GM23248 (cell line): ENCODE results near the gene SMARCAL1. TPM values are rescaled to one million over a fixed set of nuclear protein-coding genes. Genes with fewer than 3 reads are reported as not detected.

Source experiments
- DNase-seq: peaks from one replicate; pipeline ENCODE4 v3.0.0-alpha.2; 2015
- H2AFZ ChIP-seq: fragments of 200-600 bp; sonication (generic); 2 replicates; pipeline ENCODE4 v1.6.1; 2016; ENCODE audit warnings: antibody characterized with exemption
- H3F3A ChIP-seq: fragments of 200-600 bp; sonication (generic); 2 replicates; pipeline ENCODE4 v1.6.1; 2016; ENCODE audit warnings: mild to moderate bottlenecking, antibody characterized with exemption, mixed run types; ENCODE audit not compliant: insufficient read depth
- H3K27ac ChIP-seq: fragments of 200-600 bp; sonication (generic); 2 replicates; pipeline ENCODE4 v1.5.1; 2016; ENCODE audit warnings: mild to moderate bottlenecking
- H3K27me3 ChIP-seq: fragments of 200-600 bp; sonication (generic); replicated peaks from 2 replicates; pipeline ENCODE4 v1.6.1; 2016; ENCODE audit warnings: mild to moderate bottlenecking; ENCODE audit not compliant: insufficient read depth
- H3K36me3 ChIP-seq: fragments of 200-600 bp; sonication (generic); 2 replicates; pipeline ENCODE4 v1.6.1; 2016; ENCODE audit warnings: low read depth, mild to moderate bottlenecking
- H3K4me1 ChIP-seq: fragments of 200-600 bp; sonication (generic); 2 replicates; pipeline ENCODE4 v1.6.1; 2016; ENCODE audit warnings: mild to moderate bottlenecking; ENCODE audit not compliant: insufficient read depth
- H3K4me2 ChIP-seq: fragments of 200-600 bp; sonication (generic); one replicate; pipeline ENCODE4 v1.6.1; 2016; ENCODE audit warnings: mild to moderate bottlenecking; ENCODE audit not compliant: unreplicated experiment
- H3K4me3 ChIP-seq: fragments of 200-600 bp; sonication (generic); 2 replicates; pipeline ENCODE4 v1.5.1; 2016; ENCODE audit warnings: mild to moderate bottlenecking
- H3K79me2 ChIP-seq: fragments of 200-600 bp; sonication (generic); 2 replicates; pipeline ENCODE4 v1.6.1; 2016; ENCODE audit warnings: mild to moderate bottlenecking; ENCODE audit not compliant: insufficient read depth
- H3K9ac ChIP-seq: fragments of 200-600 bp; sonication (generic); 2 replicates; pipeline ENCODE4 v1.6.1; 2016; ENCODE audit warnings: mild to moderate bottlenecking
- H3K9me2 ChIP-seq: fragments of 200-600 bp; sonication (generic); 2 replicates; pipeline ENCODE4 v1.6.1; 2016; ENCODE audit warnings: mixed run types, mild to moderate bottlenecking, moderate library complexity; ENCODE audit not compliant: insufficient read depth
- H3K9me3 ChIP-seq: fragments of 200-600 bp; sonication (generic); one replicate; pipeline ENCODE4 v1.6.1; 2017; ENCODE audit warnings: low read depth
- H4K20me1 ChIP-seq: fragments of 200-600 bp; sonication (generic); 2 replicates; pipeline ENCODE4 v1.6.0; 2016; ENCODE audit not compliant: insufficient read depth
- EZH2 ChIP-seq: fragments of 200-600 bp; sonication (generic); IDR thresholded peaks from 2 replicates; pipeline ENCODE4 v1.6.1; 2018; ENCODE audit warnings: antibody characterized with exemption, mild to moderate bottlenecking; ENCODE audit not compliant: insufficient read depth, poor library complexity, severe bottlenecking
- EZH2phosphoT487 ChIP-seq: fragments of 200-600 bp; sonication (generic); IDR thresholded peaks from 2 replicates; pipeline ENCODE4 v1.6.1; 2018; ENCODE audit warnings: antibody characterized with exemption, moderate library complexity, mild to moderate bottlenecking, low read depth; ENCODE audit not compliant: insufficient read depth
- WGBS, 2 experiments: methylation state at CpG; one replicate each; pipeline ENCODE4 v1.1.6; 2015 to 2017; ENCODE audit warnings: low lambda C conversion rate in 2 of 2, low coverage in 1 of 2; ENCODE audit errors: missing lambda C conversion rate in 2 of 2; 5-methylcytosine and 5-hydroxymethylcytosine counted together
- in situ Hi-C: fragments of 300-500 bp; cut with MboI; formaldehyde crosslinking; loops from 2 replicates; pipeline ENCODE4 v1.15.0; 2020
- polyA plus RNA-seq: library from polyadenylated mRNA; unstranded; fragments of >200 nt; fragmentation: Nextera tagmentation; extraction: Ambion mirVana; gene quantifications from 2 replicates; pipeline ENCODE4 v1.2.1, GENCODE V29; 2016
- total RNA-seq: library from RNA; depleted of rRNA; stranded (reverse); fragments of >200 nt; shearing (Covaris generic); gene quantifications from 2 replicates; pipeline ENCODE4 v1.2.3, GENCODE V29; 2014

The SMARCAL1 gene
- total and polyA plus RNA-seq, 2 experiments from 2014 or later: 10.9 to 30.5 TPM

GRCh38 chr2:216477283-216478035 is 65.2 kb downstream of the SMARCAL1 start:
- in situ Hi-C loops: no loop called here
- Histone ChIP-seq H3K27me3 (no peaks in the 10 kb centered on the region), H4K20me1 (no peaks in the 10 kb centered on the region), H3K4me2 (no peak overlapping the region), H3K4me1 (peaks cover 18% of the 10 kb centered on the region), H3K79me2 (no peaks in the 10 kb centered on the region), H3F3A (peaks cover 15% of the 10 kb centered on the region), H3K4me3 (no peak overlapping the region), H3K27ac (peak overlapping the region; percentile 49), H3K9ac (no peak overlapping the region), H3K9me2 (no peaks in the 10 kb centered on the region), H2AFZ (no peak overlapping the region), H3K9me3 (no peaks in the 10 kb centered on the region), H3K36me3 (peaks cover 16% of the 10 kb centered on the region; the same call in 1 of the 2 replicates)
- peak; percentile 39 for DNase-seq
- 65 to 70% methylated on average over 2 of the region's 2 CpGs for WGBS, 2 experiments
- TF ChIP-seq EZH2: no peak
- TF ChIP-seq EZH2phosphoT487: no peak

GRCh38 chr2:216478151-216478550 is 65.9 kb downstream of the SMARCAL1 start:
- Histone ChIP-seq H3K79me2 (no peaks in the 10 kb centered on the region), H3K36me3 (peaks cover 19% of the 10 kb centered on the region), H3K9me3 (no peaks in the 10 kb centered on the region), H3K9me2 (no peaks in the 10 kb centered on the region), H3K9ac (no peak overlapping the region), H3K27me3 (no peaks in the 10 kb centered on the region), H3K4me3 (no peak overlapping the region), H3F3A (peaks cover 15% of the 10 kb centered on the region), H4K20me1 (no peaks in the 10 kb centered on the region), H3K4me2 (peak overlapping the region; percentile 19), H3K4me1 (peaks cover 18% of the 10 kb centered on the region), H2AFZ (no peak overlapping the region), H3K27ac (peak overlapping the region; percentile 49)
- TF ChIP-seq EZH2 (no peak), EZH2phosphoT487 (no peak)
- 58 to 63% methylated on average over 3 of the region's 3 CpGs for WGBS, 2 experiments
- in situ Hi-C loops: no loop called here
- peak; percentile 90 for DNase-seq

DNA sequence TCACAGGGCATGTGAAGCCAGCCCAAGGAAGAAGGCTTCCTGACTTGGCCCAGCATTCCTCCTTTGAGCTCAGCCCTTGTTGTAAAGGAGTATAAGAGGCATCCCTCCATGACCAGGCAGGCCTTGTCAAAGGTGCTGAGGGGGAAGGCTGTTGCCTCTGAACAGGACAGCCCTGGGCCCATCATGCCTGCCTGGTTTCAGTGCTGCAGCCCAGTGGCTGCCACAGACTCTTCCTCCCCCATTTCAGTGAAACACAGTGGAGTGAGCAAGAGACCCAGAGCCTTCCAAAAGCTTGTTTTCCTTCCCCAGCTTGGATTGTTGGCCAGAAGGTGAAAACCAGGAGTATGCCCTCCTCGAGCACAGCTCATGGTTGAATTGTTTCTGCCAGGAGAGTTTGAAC is 66.5 kb downstream of the SMARCAL1 start:
- Histone ChIP-seq H3K4me2 (peak overlapping the region; percentile 19), H3K36me3 (peaks cover 19% of the 10 kb centered on the region), H3K4me3 (no peak overlapping the region), H3K79me2 (no peaks in the 10 kb centered on the region), H4K20me1 (no peaks in the 10 kb centered on the region), H3K9me2 (no peaks in the 10 kb centered on the region), H3K27ac (peak overlapping the region; percentile 42), H2AFZ (no peak overlapping the region), H3K9ac (no peak overlapping the region), H3F3A (peaks cover 15% of the 10 kb centered on the region), H3K4me1 (peaks cover 18% of the 10 kb centered on the region), H3K27me3 (no peaks in the 10 kb centered on the region), H3K9me3 (no peaks in the 10 kb centered on the region)
- no peak for DNase-seq
- in situ Hi-C loops: no loop called here
- 100% methylated on average over 1 of the region's 1 CpG for WGBS, 2 experiments
- TF ChIP-seq EZH2 (no peak), EZH2phosphoT487 (no peak)

DNA sequence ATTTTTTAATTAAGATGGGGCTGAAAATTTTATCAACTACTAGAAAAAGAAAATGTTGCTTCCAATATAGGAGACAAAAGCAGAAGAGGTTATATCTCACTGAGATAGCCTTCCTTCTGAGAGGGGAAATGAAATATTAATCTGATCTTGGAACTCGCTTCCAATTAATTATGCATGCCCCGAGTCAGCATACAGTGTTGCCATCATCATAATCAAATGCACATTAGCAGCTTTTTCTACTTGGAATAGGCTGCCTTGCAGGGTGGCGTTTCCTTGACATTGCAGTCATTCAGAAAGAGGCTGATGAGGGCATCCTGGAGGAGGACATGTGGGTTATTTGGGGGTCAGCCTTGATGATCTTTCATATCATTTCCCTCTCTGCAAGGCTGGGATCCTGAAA is 67.9 kb downstream of the SMARCAL1 start:
- peaks cover 18% of the 10 kb centered on the region for H3K36me3 ChIP-seq
- H4K20me1 ChIP-seq: no peaks in the 10 kb centered on the region
- no peaks in the 10 kb centered on the region for H3K9me2 ChIP-seq
- in situ Hi-C loops: no loop called here
- no peak overlapping the region for H2AFZ ChIP-seq
- no peak overlapping the region for H3K4me2 ChIP-seq
- TF ChIP-seq EZH2 (no peak), EZH2phosphoT487 (no peak)
- H3K79me2 ChIP-seq: no peaks in the 10 kb centered on the region
- 64 to 65% methylated on average over 3 of the region's 3 CpGs for WGBS, 2 experiments
- no peak overlapping the region for H3K9ac ChIP-seq
- H3K27ac ChIP-seq: no peak overlapping the region
- H3F3A ChIP-seq: peaks cover 15% of the 10 kb centered on the region
- peaks cover 18% of the 10 kb centered on the region for H3K4me1 ChIP-seq
- no peaks in the 10 kb centered on the region for H3K9me3 ChIP-seq
- no peaks in the 10 kb centered on the region for H3K27me3 ChIP-seq
- no peak overlapping the region for H3K4me3 ChIP-seq
- no peak for DNase-seq
